Common myeloid progenitor, CD34-positive (primary cell): Measurements from ENCODE around the gene ARHGAP42.

Source experiments
- CTCF ChIA-PET: fragments of 350-600 bp; sonication (Branson Sonifier 250); formaldehyde crosslinking; loops from one replicate; lab custom pipeline; 2021; ENCODE audit warnings: antibody characterized with exemption; lab: Charles Lee
- POLR2A ChIA-PET: fragments of 350-600 bp; sonication (Branson Sonifier 250); formaldehyde crosslinking; loops from one replicate; lab custom pipeline; 2021; ENCODE audit warnings: antibody characterized with exemption; lab: Charles Lee
- DNase-seq, 3 donors: peaks; one replicate each; pipeline versions ENCODE4 v3.0.0 to v3.0.0-alpha.2; 2013
- H3K27ac ChIP-seq, 2 experiments: 1 replicate in 1 of 2; 2 replicates in 1 of 2; pipeline ENCODE4 v1.7.0; 2013; ENCODE audit warnings: inconsistent platforms in 2 of 2, low read length in 2 of 2, mild to moderate bottlenecking in 2 of 2, low read depth in 1 of 2, moderate library complexity in 1 of 2; ENCODE audit not compliant: severe bottlenecking in 2 of 2, insufficient read depth in 1 of 2, poor library complexity in 1 of 2
- H3K27me3 ChIP-seq, 5 experiments: replicated peaks in 2 of 5; 1 replicate in 3 of 5; 2 replicates in 2 of 5; pipeline versions ENCODE4 v1.6.1 to v1.7.0; 2013; ENCODE audit warnings: low read length in 4 of 5, mild to moderate bottlenecking in 2 of 5, moderate library complexity in 2 of 5, inconsistent platforms in 1 of 5; ENCODE audit not compliant: insufficient read depth in 5 of 5, control insufficient read depth in 4 of 5
- H3K36me3 ChIP-seq, 4 experiments: 1 replicate in 2 of 4; 2 replicates in 2 of 4; pipeline versions ENCODE4 v1.6.1 to v1.7.0; 2013; ENCODE audit warnings: low read length in 3 of 4, control low read depth in 1 of 4, mild to moderate bottlenecking in 1 of 4; ENCODE audit not compliant: control insufficient read depth in 4 of 4, insufficient read depth in 4 of 4
- H3K4me1 ChIP-seq, 4 experiments: 1 replicate in 3 of 4; 2 replicates in 1 of 4; pipeline versions ENCODE4 v1.6.1 to v1.7.1; 2013; ENCODE audit warnings: low read length in 3 of 4, mild to moderate bottlenecking in 3 of 4, control low read depth in 1 of 4, inconsistent platforms in 1 of 4, moderate library complexity in 1 of 4; ENCODE audit not compliant: control insufficient read depth in 4 of 4, insufficient read depth in 4 of 4; ENCODE audit errors: control extremely low read depth in 1 of 4
- H3K4me3 ChIP-seq, 7 experiments: 1 replicate in 4 of 7; 2 replicates in 3 of 7; pipeline versions ENCODE4 v1.5.1 to v1.7.0; 2013; ENCODE audit warnings: mild to moderate bottlenecking in 7 of 7, low read length in 6 of 7, moderate library complexity in 6 of 7, inconsistent platforms in 2 of 7, low read depth in 2 of 7, control low read depth in 1 of 7; ENCODE audit not compliant: insufficient read depth in 4 of 7, control insufficient read depth in 1 of 7; ENCODE audit errors: extremely low read depth in 1 of 7
- H3K9me3 ChIP-seq, 5 experiments: 1 replicate in 4 of 5; 2 replicates in 1 of 5; pipeline versions ENCODE4 v1.6.1 to v1.7.1; 2013; ENCODE audit warnings: low read length in 4 of 5, mild to moderate bottlenecking in 2 of 5, inconsistent platforms in 1 of 5, low read depth in 1 of 5, moderate library complexity in 1 of 5; ENCODE audit not compliant: control insufficient read depth in 4 of 5, insufficient read depth in 2 of 5; ENCODE audit errors: control extremely low read depth in 1 of 5
- WGBS: methylation state at CpG from one replicate; pipeline ENCODE4 v1.1.5; 2013; ENCODE audit not compliant: insufficient coverage; 5-methylcytosine and 5-hydroxymethylcytosine counted together

Gene ARHGAP42

GRCh38 chr11:100978442-100978841, 291.4 kb downstream of the ARHGAP42 start:
- POLR2A ChIA-PET = no interaction called here
- Histone ChIP-seq H3K4me3 (no peak overlapping the region), H3K27ac (no peak overlapping the region), H3K36me3 (no peaks in the 10 kb centered on the region), H3K4me1 (no peaks in the 10 kb centered on the region), H3K27me3 (no peaks in the 10 kb centered on the region), H3K9me3 (no peaks in the 10 kb centered on the region)
- no peak for DNase-seq
- WGBS = 94% methylated on average over 2 of the region's 2 CpGs
- CTCF ChIA-PET = no interaction called here

GRCh38 chr11:100978939-100979338, 291.9 kb downstream of the ARHGAP42 start:
- H3K27ac ChIP-seq = no peak overlapping the region
- no peaks in the 10 kb centered on the region for H3K36me3 ChIP-seq
- 100% methylated on average over 1 of the region's 2 CpGs for WGBS
- POLR2A ChIA-PET = no interaction called here
- no peaks in the 10 kb centered on the region for H3K4me1 ChIP-seq
- CTCF ChIA-PET = no interaction called here
- H3K27me3 ChIP-seq = no peaks in the 10 kb centered on the region
- no peak for DNase-seq
- H3K9me3 ChIP-seq = no peaks in the 10 kb centered on the region
- no peak overlapping the region for H3K4me3 ChIP-seq

- Histone ChIP-seq H3K4me1 (no peaks in the 10 kb centered on the region), H3K4me3 (no peak overlapping the region), H3K9me3 (no peaks in the 10 kb centered on the region), H3K27me3 (no peaks in the 10 kb centered on the region), H3K27ac (no peak overlapping the region), H3K36me3 (no peaks in the 10 kb centered on the region)
- WGBS = 100% methylated on average over 1 of the region's 3 CpGs
- DNase-seq = no peak
- ChIA-PET CTCF (no interaction called here), POLR2A (no interaction called here)
Observed at GRCh38 chr11:100980156-100980555, 293.1 kb downstream of the ARHGAP42 start.

GRCh38 chr11:100981196-100981824, 294.2 kb downstream of the ARHGAP42 start:
- CTCF ChIA-PET = interaction anchor here (1.6 kb wide), 1 partner anchor 10 kb away, joined by 4 read pairs; no protein-coding TSS in a partner anchor
- H3K27me3 ChIP-seq = no peaks in the 10 kb centered on the region
- H3K27ac ChIP-seq = no peak overlapping the region
- H3K4me1 ChIP-seq = no peaks in the 10 kb centered on the region
- H3K9me3 ChIP-seq = no peaks in the 10 kb centered on the region
- DNase-seq = no peak
- H3K4me3 ChIP-seq = no peak overlapping the region
- POLR2A ChIA-PET = no interaction called here
- WGBS = 100% methylated on average over 1 of the region's 1 CpG
- H3K36me3 ChIP-seq = no peaks in the 10 kb centered on the region

- ChIA-PET POLR2A (interaction anchor here (0.6 kb wide), 1 partner anchor 135 kb away, joined by 5 read pairs; no protein-coding TSS in a partner anchor), CTCF (no interaction called here)
- DNase-seq = no peak
- H3K27ac ChIP-seq = no peak overlapping the region
- H3K9me3 ChIP-seq = no peaks in the 10 kb centered on the region
- H3K4me3 ChIP-seq = no peak overlapping the region
- no peaks in the 10 kb centered on the region for H3K4me1 ChIP-seq
- H3K27me3 ChIP-seq = no peaks in the 10 kb centered on the region
- no peaks in the 10 kb centered on the region for H3K36me3 ChIP-seq
- WGBS = 100% methylated on average over 2 of the region's 3 CpGs
Observed at GRCh38 chr11:100984668-100985067, 297.6 kb downstream of the ARHGAP42 start.

GRCh38 chr11:100990931-100991330, 303.8 kb downstream of the ARHGAP42 start:
- no peak overlapping the region for H3K4me3 ChIP-seq
- no CpG with 5 or more reads among the region's 1 CpG for WGBS
- H3K27me3 ChIP-seq = no peaks in the 10 kb centered on the region
- no peaks in the 10 kb centered on the region for H3K9me3 ChIP-seq
- H3K4me1 ChIP-seq = no peaks in the 10 kb centered on the region
- ChIA-PET CTCF (interaction anchor here (1.9 kb wide), 1 partner anchor 10 kb away, joined by 5 read pairs; no protein-coding TSS in a partner anchor), POLR2A (no interaction called here)
- no peaks in the 10 kb centered on the region for H3K36me3 ChIP-seq
- DNase-seq = no peak
- no peak overlapping the region for H3K27ac ChIP-seq

GRCh38 chr11:100991541-100991940, 304.5 kb downstream of the ARHGAP42 start:
- Histone ChIP-seq H3K36me3 (no peaks in the 10 kb centered on the region), H3K4me3 (no peak overlapping the region), H3K27me3 (no peaks in the 10 kb centered on the region), H3K27ac (no peak overlapping the region), H3K4me1 (no peaks in the 10 kb centered on the region), H3K9me3 (no peaks in the 10 kb centered on the region)
- WGBS = 100% methylated on average over 1 of the region's 2 CpGs
- POLR2A ChIA-PET = no interaction called here
- no peak for DNase-seq
- CTCF ChIA-PET = interaction anchor here (1.9 kb wide), 1 partner anchor 10 kb away, joined by 5 read pairs; no protein-coding TSS in a partner anchor
